ENCODE results near the gene KIF1B.

DNA sequence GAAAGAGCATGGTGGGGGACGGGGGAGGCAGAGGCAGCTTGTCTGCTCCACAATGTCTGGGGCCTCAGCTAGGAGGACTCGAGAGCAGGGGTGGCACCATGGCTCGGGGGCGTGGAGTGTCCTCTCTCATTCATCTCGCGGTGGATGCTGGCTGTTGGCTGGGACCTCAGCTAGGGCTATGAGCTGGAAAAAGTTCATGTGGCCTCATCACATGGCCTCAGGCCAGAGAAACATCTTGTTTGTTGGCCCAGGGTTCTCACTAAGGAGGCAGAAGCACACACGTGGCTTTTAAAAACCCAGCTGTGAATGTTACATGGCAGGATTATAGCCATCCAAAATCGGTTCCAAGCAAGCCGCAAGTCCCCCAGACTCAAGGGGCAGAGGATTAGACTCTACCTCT, 213.7 kb downstream of the KIF1B start:
- TF ChIP-seq POLR2AphosphoS5 (IDR thresholded peaks at IDR 0.05; ENCODE audit: low read depth, low read length) (no peak), CTCF (IDR thresholded peaks at IDR 0.05 in 2 of 3, conservative IDR thresholded peaks at IDR 0.05 in 1 of 3; ENCODE audit: borderline replicate concordance in 1 of 3, insufficient read depth in 1 of 3, low read depth in 2 of 3, low read length in 2 of 3) (no peak), TCF7L2 (IDR thresholded peaks at IDR 0.05; ENCODE audit: borderline replicate concordance, extremely low read depth, insufficient read depth, insufficient read length) (no peak), POLR2A (IDR thresholded peaks at IDR 0.05; ENCODE audit: borderline replicate concordance, extremely low read depth, insufficient read depth, insufficient read length) (no peak), EGR1 (IDR thresholded peaks at IDR 0.05; ENCODE audit: low read depth) (no peak), ATF3 (IDR thresholded peaks at IDR 0.05) (no peak), RAD21 (IDR thresholded peaks at IDR 0.05; ENCODE audit: low read depth) (no peak), EZH2 (IDR thresholded peaks at IDR 0.05) (no peak), SRF (IDR thresholded peaks at IDR 0.05; ENCODE audit: low read depth) (no peak), ZNF274 (IDR thresholded peaks at IDR 0.05; ENCODE audit: low read depth, low read length) (no peak), SP1 (IDR thresholded peaks at IDR 0.05; ENCODE audit: low read depth) (no peak)
- TF ChIP-seq, protein P1, sequence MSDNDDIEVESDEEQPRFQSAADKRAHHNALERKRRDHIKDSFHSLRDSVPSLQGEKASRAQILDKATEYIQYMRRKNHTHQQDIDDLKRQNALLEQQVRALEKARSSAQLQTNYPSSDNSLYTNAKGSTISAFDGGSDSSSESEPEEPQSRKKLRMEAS (IDR thresholded peaks at IDR 0.05): no peak

Data from HCT116 (cell line).